ENCODE measurements around the gene SON. TPM values are rescaled to one million over a fixed set of nuclear protein-coding genes. Genes with fewer than 3 reads are reported as not detected.

Gene SON
- total RNA-seq, 1 experiment from 2014 or later = 183 TPM

GRCh38 chr21:33512481-33512880 is 30.4 kb upstream of the SON start:
- H3K36me3 ChIP-seq (ENCODE audit: control insufficient read depth, insufficient read depth, low read length) = peaks cover 24% of the 10 kb centered on the region

GRCh38 chr21:33514229-33514628 is 28.6 kb upstream of the SON start:
- H3K27me3 ChIP-seq (ENCODE audit: control insufficient read depth, insufficient read depth, low read length) = no peaks in the 10 kb centered on the region
- H3K36me3 ChIP-seq (ENCODE audit: control insufficient read depth, insufficient read depth, low read length) = peaks cover 23% of the 10 kb centered on the region
- DNase-seq (ENCODE audit: low read depth, low spot score) (no peak), ATAC-seq (no peak)
- TF ChIP-seq REST (IDR thresholded peaks at IDR 0.05; ENCODE audit: insufficient read depth in 1 of 2, low read depth in 2 of 2, low read length in 1 of 2) (no peak), TCF7L2 (IDR thresholded peaks at IDR 0.05; ENCODE audit: low read depth, low read length) (no peak), CTCF (IDR thresholded peaks at IDR 0.05) (no peak), SIN3A (IDR thresholded peaks at IDR 0.05; ENCODE audit: borderline replicate concordance, insufficient read depth, low read depth, low read length) (no peak), POLR2AphosphoS5 (IDR thresholded peaks at IDR 0.05; ENCODE audit: low read depth, low read length) (no peak)
- ChIA-PET POLR2A (interaction anchor here (0.6 kb wide), 1 partner anchor 76 kb away, joined by 3 read pairs; no protein-coding TSS in a partner anchor), CTCF (no interaction called here)
- H3K9me3 ChIP-seq (ENCODE audit: control insufficient read depth, insufficient read depth, low read depth, low read length) = no peaks in the 10 kb centered on the region
- intact Hi-C loops (cut with micrococcal nuclease; ENCODE audit: unreplicated experiment) = no loop called here
- no peak overlapping the region for H3K27ac ChIP-seq (ENCODE audit: low read length)
- H3K4me1 ChIP-seq (ENCODE audit: control insufficient read depth, insufficient read depth, low read length) = no peaks in the 10 kb centered on the region
- H3K4me3 ChIP-seq (ENCODE audit: low read depth in 2 of 2, low read length in 2 of 2) = no peak overlapping the region
- no TSS peak for BruUV-seq (replicated peaks)
- in situ Hi-C loops (cut with HindIII; ENCODE audit: low pct_unique_long_range_greater_than_20kb, low sequenced_read_pairs) = no loop called here

More at GRCh38 chr21:33512481-33512880, 30.4 kb upstream of the SON start:
- H3K4me1 ChIP-seq (ENCODE audit: control insufficient read depth, insufficient read depth, low read length) = no peaks in the 10 kb centered on the region
- DNase-seq (ENCODE audit: low read depth, low spot score) = no peak
- ATAC-seq = no peak
- H3K27ac ChIP-seq (ENCODE audit: low read length) = no peak overlapping the region
- no TSS peak for BruUV-seq (replicated peaks)
- no peak overlapping the region for H3K4me3 ChIP-seq (ENCODE audit: low read depth in 2 of 2, low read length in 2 of 2)
- no peaks in the 10 kb centered on the region for H3K9me3 ChIP-seq (ENCODE audit: control insufficient read depth, insufficient read depth, low read depth, low read length)
- no peak for TF ChIP-seq REST (IDR thresholded peaks at IDR 0.05; ENCODE audit: insufficient read depth in 1 of 2, low read depth in 2 of 2, low read length in 1 of 2)
- H3K27me3 ChIP-seq (ENCODE audit: control insufficient read depth, insufficient read depth, low read length) = no peaks in the 10 kb centered on the region
- ChIA-PET CTCF (no interaction called here), POLR2A (no interaction called here)
- intact Hi-C loops (cut with micrococcal nuclease; ENCODE audit: unreplicated experiment) = no loop called here
- in situ Hi-C loops (cut with HindIII; ENCODE audit: low pct_unique_long_range_greater_than_20kb, low sequenced_read_pairs) = no loop called here
